Measurements from ENCODE around the gene SLC41A3.

- TF ChIP-seq POLR2A (IDR thresholded peaks at IDR 0.05; ENCODE audit: low read length) (no peak), GATA1 (IDR thresholded peaks at IDR 0.05; ENCODE audit: low read depth, low read length) (no peak)
Measured at GRCh38 chr3:126104028-126104635, 20.2 kb upstream of the SLC41A3 start.

All from erythroblast (primary cell).